Measurements from ENCODE around the gene RBM5. TPM values are rescaled to one million over a fixed set of nuclear protein-coding genes. Genes with fewer than 3 reads are reported as not detected.

The RBM5 gene
- total RNA-seq, 1 experiment from 2014 or later, result 89.1 TPM

GRCh38 chr3:50132421-50133282 lies 43.9 kb downstream of the RBM5 start:
- no peak overlapping the region for H3K27ac ChIP-seq (ENCODE audit: low read depth, low read length)
- ChIA-PET RAD21 (ENCODE audit: low non-redundant PET in 1 of 2, low total read pairs in 2 of 2, uncharacterized antibody in 2 of 2, unreplicated experiment in 2 of 2) (no interaction called here), POLR2A (no interaction called here), CTCF (no interaction called here)
- no TSS peak for BruUV-seq (replicated peaks)
- no peak overlapping the region for H3K9ac ChIP-seq (ENCODE audit: low read length)
- no peak overlapping the region for H3K4me3 ChIP-seq (replicated peaks in 1 of 2; ENCODE audit: low read depth in 1 of 2, low read length in 2 of 2)
- no peaks in the 10 kb centered on the region for H3K9me2 ChIP-seq (ENCODE audit: insufficient read depth)
- intact Hi-C loops (cut with micrococcal nuclease), result no loop called here
- DNase-seq (ENCODE audit: low read depth, low spot score) (no peak), ATAC-seq (no peak)
- H3K9me3 ChIP-seq (ENCODE audit: control insufficient read depth in 1 of 2, insufficient read depth in 1 of 2, low read depth in 1 of 2, low read length in 2 of 2), result no peaks in the 10 kb centered on the region
- no peaks in the 10 kb centered on the region for H3K36me3 ChIP-seq (ENCODE audit: control insufficient read depth in 1 of 2, insufficient read depth in 2 of 2, low read length in 2 of 2)
- H3K79me2 ChIP-seq (ENCODE audit: insufficient read depth, low read length), result no peaks in the 10 kb centered on the region
- H3K27me3 ChIP-seq (ENCODE audit: insufficient read depth, low read length), result no peaks in the 10 kb centered on the region
- H2AFZ ChIP-seq (ENCODE audit: low read depth, low read length, poor library complexity, severe bottlenecking), result no peak overlapping the region
- H3K4me2 ChIP-seq (ENCODE audit: low read length), result no peak overlapping the region
- no peaks in the 10 kb centered on the region for H4K20me1 ChIP-seq (ENCODE audit: insufficient read depth)
- TF ChIP-seq RAD21 (IDR thresholded peaks at IDR 0.05; ENCODE audit: low read depth) (no peak), ELF1 (IDR thresholded peaks at IDR 0.05; ENCODE audit: borderline replicate concordance, low read depth) (no peak), ZFX (IDR thresholded peaks at IDR 0.05) (no peak), POLR2A (IDR thresholded peaks at IDR 0.05; ENCODE audit: borderline replicate concordance, extremely low read depth, insufficient read depth, insufficient read length) (no peak), REST (IDR thresholded peaks at IDR 0.05; ENCODE audit: low read depth) (no peak)
- H3K4me1 ChIP-seq (ENCODE audit: control insufficient read depth in 1 of 2, insufficient read depth in 2 of 2, low read length in 2 of 2), result no peaks in the 10 kb centered on the region

GRCh38 chr3:50133283-50133615 lies 44.5 kb downstream of the RBM5 start:
- intact Hi-C loops (cut with micrococcal nuclease), result no loop called here
- H3K36me3 ChIP-seq (ENCODE audit: control insufficient read depth in 1 of 2, insufficient read depth in 2 of 2, low read length in 2 of 2), result no peaks in the 10 kb centered on the region
- no peaks in the 10 kb centered on the region for H4K20me1 ChIP-seq (ENCODE audit: insufficient read depth)
- ChIA-PET POLR2A (no interaction called here), CTCF (interaction anchor here (0.6 kb wide), 1 partner anchor 461 kb away, joined by 3 read pairs; no protein-coding TSS in a partner anchor), RAD21 (ENCODE audit: low non-redundant PET in 1 of 2, low total read pairs in 2 of 2, uncharacterized antibody in 2 of 2, unreplicated experiment in 2 of 2) (no interaction called here)
- no peak overlapping the region for H3K27ac ChIP-seq (ENCODE audit: low read depth, low read length)
- no peak overlapping the region for H2AFZ ChIP-seq (ENCODE audit: low read depth, low read length, poor library complexity, severe bottlenecking)
- DNase-seq (ENCODE audit: low read depth, low spot score), result no peak
- ATAC-seq, result no peak
- H3K4me2 ChIP-seq (ENCODE audit: low read length), result no peak overlapping the region
- no peaks in the 10 kb centered on the region for H3K9me2 ChIP-seq (ENCODE audit: insufficient read depth)
- H3K4me3 ChIP-seq (replicated peaks in 1 of 2; ENCODE audit: low read depth in 1 of 2, low read length in 2 of 2), result no peak overlapping the region
- no peaks in the 10 kb centered on the region for H3K9me3 ChIP-seq (ENCODE audit: control insufficient read depth in 1 of 2, insufficient read depth in 1 of 2, low read depth in 1 of 2, low read length in 2 of 2)
- H3K79me2 ChIP-seq (ENCODE audit: insufficient read depth, low read length), result no peaks in the 10 kb centered on the region
- H3K9ac ChIP-seq (ENCODE audit: low read length), result no peak overlapping the region
- BruUV-seq (replicated peaks), result no TSS peak
- H3K27me3 ChIP-seq (ENCODE audit: insufficient read depth, low read length), result no peaks in the 10 kb centered on the region
- H3K4me1 ChIP-seq (ENCODE audit: control insufficient read depth in 1 of 2, insufficient read depth in 2 of 2, low read length in 2 of 2), result no peaks in the 10 kb centered on the region
- no peak for TF ChIP-seq CBX3 (IDR thresholded peaks at IDR 0.05; ENCODE audit: low read depth)
- no peak for TF ChIP-seq POLR2AphosphoS5 (IDR thresholded peaks at IDR 0.05; ENCODE audit: low read depth, low read length)
- TF ChIP-seq EZH2 (IDR thresholded peaks at IDR 0.05), result no peak
- TF ChIP-seq ZFX (IDR thresholded peaks at IDR 0.05), result no peak
- no peak for TF ChIP-seq ZNF274 (IDR thresholded peaks at IDR 0.05; ENCODE audit: low read depth, low read length)
- no peak for TF ChIP-seq YY1 (IDR thresholded peaks at IDR 0.05; ENCODE audit: extremely low read depth, insufficient replicate concordance, low read depth, low read length)
- TF ChIP-seq SRF (IDR thresholded peaks at IDR 0.05; ENCODE audit: low read depth), result no peak
- no peak for TF ChIP-seq TCF7L2 (IDR thresholded peaks at IDR 0.05; ENCODE audit: borderline replicate concordance, extremely low read depth, insufficient read depth, insufficient read length)
- no peak for TF ChIP-seq RAD21 (IDR thresholded peaks at IDR 0.05; ENCODE audit: low read depth)
- no peak for TF ChIP-seq ATF3 (IDR thresholded peaks at IDR 0.05)
- no peak for TF ChIP-seq EZH2phosphoT487 (IDR thresholded peaks at IDR 0.05; ENCODE audit: borderline replicate concordance)
- no peak for TF ChIP-seq CEBPB (IDR thresholded peaks at IDR 0.05; ENCODE audit: low read depth)
- no peak for TF ChIP-seq ELF1 (IDR thresholded peaks at IDR 0.05; ENCODE audit: borderline replicate concordance, low read depth)
- TF ChIP-seq JUND (IDR thresholded peaks at IDR 0.05), result no peak
- no peak for TF ChIP-seq EGR1 (IDR thresholded peaks at IDR 0.05; ENCODE audit: low read depth)
